Fibroblast of lung (primary cell): ENCODE data around the gene MYO18B. TPM values are rescaled to one million over a fixed set of nuclear protein-coding genes. Genes with fewer than 3 reads are reported as not detected.

Experiments
- DNase-seq, 2 donors: peaks; one replicate each; pipeline versions ENCODE4 v3.0.0 to v3.0.0-alpha.2; 2010; ENCODE audit warnings: low read depth in 2 of 2
- H2AFZ ChIP-seq: 2 replicates; pipeline ENCODE4 v1.5.1; 2012; ENCODE audit warnings: low read length, control low read depth, inconsistent platforms
- H3K27ac ChIP-seq: 2 replicates; pipeline ENCODE4 v1.5.1; 2011; ENCODE audit warnings: low read length, control low read depth; ENCODE audit not compliant: insufficient read depth
- H3K27me3 ChIP-seq: 2 replicates; pipeline ENCODE4 v1.5.1; 2011; ENCODE audit warnings: mild to moderate bottlenecking, low read length; ENCODE audit not compliant: control insufficient read depth, insufficient read depth
- H3K36me3 ChIP-seq: 2 replicates; pipeline ENCODE4 v1.5.1; 2011; ENCODE audit warnings: low read length; ENCODE audit not compliant: control insufficient read depth, insufficient read depth
- H3K4me1 ChIP-seq: 2 replicates; pipeline ENCODE4 v1.5.1; 2011; ENCODE audit warnings: low read length; ENCODE audit not compliant: control insufficient read depth, insufficient read depth; ENCODE audit errors: extremely low read depth
- H3K4me2 ChIP-seq: 2 replicates; pipeline ENCODE4 v1.5.1; 2011; ENCODE audit warnings: low read length, control low read depth; ENCODE audit not compliant: insufficient read depth; ENCODE audit errors: extremely low read depth
- H3K4me3 ChIP-seq, 4 experiments: fragments of 200-600 bp in 1 of 4; sonication (generic) in 1 of 4; replicated peaks in 1 of 4; 2 replicates each; pipeline ENCODE4 v1.5.1; 2011 to 2016; ENCODE audit warnings: low read length in 4 of 4, low read depth in 3 of 4, mild to moderate bottlenecking in 3 of 4, control low read depth in 2 of 4, inconsistent platforms in 1 of 4, mixed read lengths in 1 of 4; ENCODE audit not compliant: insufficient read depth in 1 of 4; ENCODE audit errors: control extremely low read depth in 1 of 4
- H3K79me2 ChIP-seq: 2 replicates; pipeline ENCODE4 v1.5.1; 2012; ENCODE audit warnings: mild to moderate bottlenecking, low read length, inconsistent platforms; ENCODE audit not compliant: control insufficient read depth, insufficient read depth
- H3K9ac ChIP-seq: 2 replicates; pipeline ENCODE4 v1.5.1; 2011; ENCODE audit warnings: mild to moderate bottlenecking, low read length, control low read depth; ENCODE audit not compliant: insufficient read depth
- H3K9me3 ChIP-seq: 2 replicates; pipeline ENCODE4 v1.5.1; 2012; ENCODE audit warnings: low read depth, low read length; ENCODE audit not compliant: control insufficient read depth, insufficient read depth
- H4K20me1 ChIP-seq: 2 replicates; pipeline ENCODE4 v1.5.1; 2011; ENCODE audit warnings: low read length; ENCODE audit not compliant: control insufficient read depth, insufficient read depth; ENCODE audit errors: extremely low read depth
- EZH2 ChIP-seq: IDR thresholded peaks from 2 replicates; pipeline ENCODE4 v1.5.1; 2012; ENCODE audit warnings: low read length, control low read depth, mild to moderate bottlenecking; ENCODE audit errors: missing control alignments
- polyA plus RNA-seq, 2 donors: library from polyadenylated mRNA; depleted of rRNA in 1 of 2; stranded (reverse) in 1 of 2; unstranded in 1 of 2; fragments of >200 nt; gene quantifications; 2 replicates each; pipeline ENCODE4 v1.2.1, GENCODE V29; 2011 to 2012; ENCODE audit warnings: missing spikeins in 1 of 2
- total RNA-seq: library from RNA; depleted of rRNA; stranded (reverse); fragments of >200 nt; gene quantifications from 2 replicates; pipeline ENCODE4 v1.2.1, GENCODE V29; 2014
- TF ChIP-seq, protein P1 (sequence below), 2 donors: IDR thresholded peaks in 1 of 2; conservative IDR thresholded peaks in 1 of 2; 1 replicate in 1 of 2; 2 replicates in 1 of 2; pipeline ENCODE4 v1.5.1; 2011 to 2012; ENCODE audit warnings: low read length in 2 of 2, control low read depth in 1 of 2, inconsistent platforms in 1 of 2, low read depth in 1 of 2, mild to moderate bottlenecking in 1 of 2

Gene MYO18B
- total and polyA plus RNA-seq, 2 donors (not counting 1 experiment from before 2014, with no cell fraction given) = 0.17 TPM; not detected in 1

DNA sequence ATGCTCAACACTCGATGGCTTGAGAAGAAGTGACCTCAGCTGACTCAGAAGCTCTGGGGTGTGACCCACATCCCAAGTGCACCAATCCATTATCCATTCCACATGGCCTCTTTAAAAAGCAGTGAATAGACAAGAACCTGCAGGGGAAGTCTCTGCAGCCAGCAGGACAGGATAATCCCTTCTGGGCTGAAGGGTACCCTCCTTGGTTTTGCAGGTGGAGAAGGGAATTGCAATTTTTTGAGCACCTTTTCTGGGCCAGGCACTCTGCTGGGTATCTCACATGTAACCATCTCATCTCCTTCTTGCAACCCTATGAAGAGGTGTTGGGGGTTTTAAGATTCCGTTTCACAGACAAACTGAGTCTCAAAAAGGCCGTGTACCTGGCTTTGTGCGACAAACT, 76.6 kb downstream of the MYO18B start:
- H3K9ac ChIP-seq = no peak overlapping the region

DNA sequence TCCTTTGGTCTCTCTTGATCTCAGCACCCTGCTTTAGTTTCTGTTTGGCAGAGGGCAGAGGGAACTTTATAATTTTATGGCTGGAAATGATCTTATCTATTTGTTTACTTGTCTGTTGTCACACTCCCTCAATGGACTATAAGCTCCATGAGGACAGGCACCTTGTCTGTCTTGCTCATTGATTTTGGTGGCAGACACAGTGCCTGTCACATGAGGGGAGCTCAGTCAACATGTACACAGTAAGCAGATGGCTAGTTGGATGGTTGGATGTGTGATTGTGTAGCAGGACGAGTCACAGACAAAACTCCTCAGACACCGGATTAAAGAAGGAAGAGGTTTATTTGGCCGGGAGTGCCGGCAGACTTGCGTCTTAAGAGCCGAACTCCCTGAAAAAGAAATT, 80.4 kb downstream of the MYO18B start:
- DNase-seq = no peak
- Histone ChIP-seq H2AFZ (no peak overlapping the region), H3K36me3 (no peaks in the 10 kb centered on the region), H3K79me2 (no peaks in the 10 kb centered on the region), H3K27ac (no peak overlapping the region), H3K4me2 (no peak overlapping the region), H3K9me3 (no peaks in the 10 kb centered on the region), H4K20me1 (no peaks in the 10 kb centered on the region), H3K4me3 (no peak overlapping the region), H3K27me3 (no peaks in the 10 kb centered on the region), H3K9ac (no peak overlapping the region), H3K4me1 (no peaks in the 10 kb centered on the region)
- TF ChIP-seq, protein P1, sequence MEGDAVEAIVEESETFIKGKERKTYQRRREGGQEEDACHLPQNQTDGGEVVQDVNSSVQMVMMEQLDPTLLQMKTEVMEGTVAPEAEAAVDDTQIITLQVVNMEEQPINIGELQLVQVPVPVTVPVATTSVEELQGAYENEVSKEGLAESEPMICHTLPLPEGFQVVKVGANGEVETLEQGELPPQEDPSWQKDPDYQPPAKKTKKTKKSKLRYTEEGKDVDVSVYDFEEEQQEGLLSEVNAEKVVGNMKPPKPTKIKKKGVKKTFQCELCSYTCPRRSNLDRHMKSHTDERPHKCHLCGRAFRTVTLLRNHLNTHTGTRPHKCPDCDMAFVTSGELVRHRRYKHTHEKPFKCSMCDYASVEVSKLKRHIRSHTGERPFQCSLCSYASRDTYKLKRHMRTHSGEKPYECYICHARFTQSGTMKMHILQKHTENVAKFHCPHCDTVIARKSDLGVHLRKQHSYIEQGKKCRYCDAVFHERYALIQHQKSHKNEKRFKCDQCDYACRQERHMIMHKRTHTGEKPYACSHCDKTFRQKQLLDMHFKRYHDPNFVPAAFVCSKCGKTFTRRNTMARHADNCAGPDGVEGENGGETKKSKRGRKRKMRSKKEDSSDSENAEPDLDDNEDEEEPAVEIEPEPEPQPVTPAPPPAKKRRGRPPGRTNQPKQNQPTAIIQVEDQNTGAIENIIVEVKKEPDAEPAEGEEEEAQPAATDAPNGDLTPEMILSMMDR (conservative IDR thresholded peaks at IDR 0.05 in 1 of 2, IDR thresholded peaks at IDR 0.05 in 1 of 2; ENCODE audit: low read depth in 1 of 2, low read length in 2 of 2) = no peak
- no peak for TF ChIP-seq EZH2

More for the DNA sequence above, 76.6 kb downstream of the MYO18B start:
- H2AFZ ChIP-seq = no peak overlapping the region
- no peak for DNase-seq
- H3K4me3 ChIP-seq = no peak overlapping the region
- H3K36me3 ChIP-seq = no peaks in the 10 kb centered on the region
- H3K27me3 ChIP-seq = no peaks in the 10 kb centered on the region
- no peaks in the 10 kb centered on the region for H4K20me1 ChIP-seq
- H3K79me2 ChIP-seq = no peaks in the 10 kb centered on the region
- H3K9me3 ChIP-seq = no peaks in the 10 kb centered on the region
- no peak overlapping the region for H3K27ac ChIP-seq
- TF ChIP-seq, protein P1 (conservative IDR thresholded peaks at IDR 0.05 in 1 of 2, IDR thresholded peaks at IDR 0.05 in 1 of 2; ENCODE audit: low read depth in 1 of 2, low read length in 2 of 2) = no peak
- TF ChIP-seq EZH2 = no peak
- no peak overlapping the region for H3K4me2 ChIP-seq
- no peaks in the 10 kb centered on the region for H3K4me1 ChIP-seq

DNA sequence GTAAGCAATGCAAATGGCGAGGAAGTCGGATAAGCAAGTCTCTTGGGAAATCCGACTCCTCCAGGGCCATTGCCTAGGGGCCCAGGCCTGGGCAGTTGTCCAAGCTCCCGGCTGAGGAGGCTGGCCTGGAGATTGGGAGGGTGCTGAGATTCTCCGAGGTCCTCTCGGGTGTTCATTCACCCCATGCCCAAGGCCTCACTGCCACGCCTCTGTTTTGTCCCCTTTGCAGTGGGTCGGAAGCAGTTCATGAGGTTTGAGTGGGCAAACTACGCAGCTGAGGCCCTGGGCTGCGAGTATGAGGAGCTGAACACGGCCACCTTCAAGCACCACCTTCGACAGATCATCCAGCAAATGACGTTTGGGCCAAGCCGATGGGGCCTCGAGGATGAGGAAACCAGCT, 81.3 kb downstream of the MYO18B start:
- no peak overlapping the region for H3K4me2 ChIP-seq
- no peak for TF ChIP-seq EZH2
- TF ChIP-seq, protein P1 (conservative IDR thresholded peaks at IDR 0.05 in 1 of 2, IDR thresholded peaks at IDR 0.05 in 1 of 2; ENCODE audit: low read depth in 1 of 2, low read length in 2 of 2) = no peak
- H3K4me3 ChIP-seq = no peak overlapping the region
- H2AFZ ChIP-seq = no peak overlapping the region
- no peaks in the 10 kb centered on the region for H4K20me1 ChIP-seq
- DNase-seq = no peak
- H3K9me3 ChIP-seq = no peaks in the 10 kb centered on the region
- no peaks in the 10 kb centered on the region for H3K4me1 ChIP-seq
- no peak overlapping the region for H3K9ac ChIP-seq
- no peaks in the 10 kb centered on the region for H3K27me3 ChIP-seq
- no peak overlapping the region for H3K27ac ChIP-seq
- H3K79me2 ChIP-seq = no peaks in the 10 kb centered on the region
- H3K36me3 ChIP-seq = no peaks in the 10 kb centered on the region
